Colonic mucosa (tissue), 4 donors: ENCODE results near the gene OTOS. TPM values are rescaled to one million over a fixed set of nuclear protein-coding genes. Genes with fewer than 3 reads are reported as not detected.
A peak's percentile ranks its signal among the peaks of the same experiment; 100 is the strongest.

ENCODE experiments used
- DNase-seq: peaks from one replicate; pipeline ENCODE4 v3.0.0-alpha.2; 2020
- H3K27ac ChIP-seq: fragments of 200-600 bp; one replicate; pipeline ENCODE4 v1.8.0; 2021
- H3K27me3 ChIP-seq: fragments of 200-600 bp; one replicate; pipeline ENCODE4 v1.8.0; 2021
- H3K36me3 ChIP-seq: fragments of 200-600 bp; one replicate; pipeline ENCODE4 v1.8.0; 2021
- H3K4me1 ChIP-seq: fragments of 200-600 bp; one replicate; pipeline ENCODE4 v1.8.0; 2021; ENCODE audit warnings: mild to moderate bottlenecking
- H3K4me3 ChIP-seq: fragments of 200-600 bp; one replicate; pipeline ENCODE4 v1.8.0; 2021
- H3K9ac ChIP-seq, 2 donors: one replicate each; pipeline ENCODE4 v1.7.0; 2013; ENCODE audit warnings: control low read depth in 2 of 2, low read depth in 2 of 2, low read length in 2 of 2
- H3K9me3 ChIP-seq: fragments of 200-600 bp; one replicate; pipeline ENCODE4 v1.8.0; 2021
- intact Hi-C: fragments of 100-400 bp; cut with DNase I; formaldehyde crosslinking; loops from one replicate; pipeline ENCODE4 v1.14.1; 2022
- total RNA-seq, 2 donors: library from RNA; stranded (reverse); fragmentation: NEBNext Ultra II Directional in 1 of 2; extraction: Animal tissue kit (Norgen Biotek cat#: 25700) in 1 of 2; gene quantifications; one replicate each; pipeline ENCODE4 v1.2.1, GENCODE V29; 2021
- TF ChIP-seq, protein P1 (sequence below): fragments of 200-600 bp; IDR thresholded peaks from one replicate; pipeline ENCODE4 v1.8.0; 2022; ENCODE audit warnings: antibody characterized with exemption, mild to moderate bottlenecking
- donor health status: healthy.
- donor health status: DM: no; HTN: no; CAD: no.
- donor health status: DM: no; HTN: no; CAD: no.

OTOS gene
- total RNA-seq, 2 donors from 2014 or later, result not detected

DNA sequence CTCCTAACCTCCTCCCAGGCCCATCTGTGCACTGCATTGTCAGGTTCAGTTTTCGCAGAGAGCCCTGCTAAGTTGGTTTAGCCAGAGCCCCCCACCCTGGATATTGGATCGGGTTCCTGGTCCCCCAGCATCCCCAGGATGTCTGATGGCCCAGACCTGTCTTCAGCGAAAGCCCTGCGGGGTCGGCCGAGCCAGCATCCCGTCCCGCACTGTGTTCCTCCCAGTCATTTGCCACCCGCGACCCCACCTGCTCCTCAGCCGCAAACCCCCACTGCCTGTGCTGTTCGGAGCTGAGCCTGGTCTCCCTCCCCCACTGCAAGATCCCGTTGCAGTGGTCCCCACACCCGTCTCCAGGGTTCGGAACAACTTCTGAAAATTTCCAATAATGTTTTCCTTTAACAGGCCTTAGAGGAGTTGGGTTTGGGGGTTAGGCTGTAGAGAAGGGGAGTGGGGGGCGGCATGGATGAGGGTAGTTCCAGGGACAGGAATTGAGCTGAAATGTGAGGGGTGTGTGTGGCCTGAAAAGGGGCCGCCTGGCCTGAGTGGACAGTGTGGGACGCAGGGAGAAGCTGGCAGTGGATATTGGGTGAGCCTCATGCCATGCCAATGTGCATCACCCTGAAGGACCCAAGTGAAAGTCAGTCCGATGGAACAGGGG, 2.7 kb downstream of the OTOS start:
- Histone ChIP-seq H3K9ac (no peak overlapping the region), H3K4me1 (peaks cover 6% of the 10 kb centered on the region), H3K27me3 (no peaks in the 10 kb centered on the region), H3K9me3 (no peaks in the 10 kb centered on the region), H3K4me3 (no peak overlapping the region), H3K27ac (no peak overlapping the region), H3K36me3 (no peaks in the 10 kb centered on the region)
- DNase-seq, result no peak
- TF ChIP-seq, protein P1, sequence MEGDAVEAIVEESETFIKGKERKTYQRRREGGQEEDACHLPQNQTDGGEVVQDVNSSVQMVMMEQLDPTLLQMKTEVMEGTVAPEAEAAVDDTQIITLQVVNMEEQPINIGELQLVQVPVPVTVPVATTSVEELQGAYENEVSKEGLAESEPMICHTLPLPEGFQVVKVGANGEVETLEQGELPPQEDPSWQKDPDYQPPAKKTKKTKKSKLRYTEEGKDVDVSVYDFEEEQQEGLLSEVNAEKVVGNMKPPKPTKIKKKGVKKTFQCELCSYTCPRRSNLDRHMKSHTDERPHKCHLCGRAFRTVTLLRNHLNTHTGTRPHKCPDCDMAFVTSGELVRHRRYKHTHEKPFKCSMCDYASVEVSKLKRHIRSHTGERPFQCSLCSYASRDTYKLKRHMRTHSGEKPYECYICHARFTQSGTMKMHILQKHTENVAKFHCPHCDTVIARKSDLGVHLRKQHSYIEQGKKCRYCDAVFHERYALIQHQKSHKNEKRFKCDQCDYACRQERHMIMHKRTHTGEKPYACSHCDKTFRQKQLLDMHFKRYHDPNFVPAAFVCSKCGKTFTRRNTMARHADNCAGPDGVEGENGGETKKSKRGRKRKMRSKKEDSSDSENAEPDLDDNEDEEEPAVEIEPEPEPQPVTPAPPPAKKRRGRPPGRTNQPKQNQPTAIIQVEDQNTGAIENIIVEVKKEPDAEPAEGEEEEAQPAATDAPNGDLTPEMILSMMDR, result no peak
- intact Hi-C loops, result no loop called here

DNA sequence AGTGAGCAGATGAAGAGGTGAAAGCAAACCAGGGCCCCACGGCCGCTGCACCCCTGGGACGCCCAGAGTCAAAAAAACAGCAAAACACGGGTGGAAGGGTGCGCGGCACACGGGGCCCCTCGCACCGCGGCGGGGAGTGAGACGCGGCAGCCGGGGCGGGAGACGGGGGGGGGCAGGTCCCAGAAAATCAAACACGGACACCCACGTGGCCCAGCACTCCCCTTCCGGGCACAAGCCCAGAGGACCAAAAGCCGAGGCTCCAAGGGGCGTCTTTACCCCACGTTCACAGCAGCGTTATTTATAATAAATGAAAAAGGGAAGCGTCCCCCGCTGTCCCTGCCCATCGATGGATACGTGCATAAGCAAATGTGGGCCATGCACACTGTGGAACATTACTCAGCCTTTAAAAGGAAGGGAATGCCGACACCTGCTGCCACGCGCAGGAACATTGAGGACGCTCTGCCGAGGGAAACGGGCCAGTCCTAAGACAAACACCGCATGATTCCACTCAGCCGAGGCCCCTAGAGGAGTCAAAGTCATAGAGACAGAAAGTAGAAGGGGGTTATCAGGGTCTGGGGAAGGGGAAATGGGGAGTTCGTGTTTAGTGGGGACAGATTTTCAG, 3.7 kb downstream of the OTOS start:
- peak; percentile 29 for DNase-seq
- Histone ChIP-seq H3K4me3 (peak overlapping the region; percentile 100), H3K36me3 (no peaks in the 10 kb centered on the region), H3K27me3 (no peaks in the 10 kb centered on the region), H3K9me3 (no peaks in the 10 kb centered on the region), H3K4me1 (peaks cover 6% of the 10 kb centered on the region), H3K9ac (peak overlapping the region; percentile 56 to 74), H3K27ac (peak overlapping the region; percentile 6)
- TF ChIP-seq, protein P1, result no peak
- intact Hi-C loops, result no loop called here

DNA sequence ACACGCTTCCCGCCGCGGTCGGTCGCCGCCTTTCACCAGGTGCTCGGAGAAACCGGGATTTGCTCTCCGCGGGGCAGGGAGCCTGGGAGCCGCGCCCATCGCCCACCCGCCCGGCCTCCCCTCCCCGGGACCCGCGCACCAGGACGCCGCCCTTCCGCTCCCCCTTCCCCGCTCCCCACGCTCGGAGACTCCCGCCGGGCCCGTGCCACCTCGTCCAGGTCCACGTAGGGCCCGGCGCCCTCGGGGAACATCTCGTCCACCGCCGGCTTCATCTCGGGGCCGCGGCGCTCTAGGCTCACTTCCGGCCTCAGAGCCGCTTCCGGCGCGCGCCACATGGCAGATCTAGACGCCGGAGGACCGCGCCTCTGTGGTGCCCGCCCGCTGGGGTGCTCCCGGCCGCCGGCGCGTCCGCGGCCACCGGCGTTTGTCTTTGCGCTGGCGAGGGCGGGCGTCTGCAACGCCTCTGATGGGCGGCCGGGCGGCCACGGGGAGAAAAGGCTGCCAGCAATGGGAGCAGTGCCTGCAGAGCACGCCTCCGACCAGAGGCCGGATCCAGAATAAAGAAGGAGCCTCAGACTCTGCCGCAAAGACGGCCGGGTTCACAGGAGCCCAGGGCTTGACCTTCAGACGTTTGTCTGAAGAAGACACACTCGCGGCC, 4.3 kb downstream of the OTOS start, which contains the start of gene COPS9:
TSS of gene COPS9 (minus strand) at position 293 of the 658 bp plus-strand sequence. CDS start at position 272, 21 bp downstream.
- H3K27me3 ChIP-seq, result no peaks in the 10 kb centered on the region
- peaks cover 6% of the 10 kb centered on the region for H3K4me1 ChIP-seq
- H3K9ac ChIP-seq, result peak within 1 kb of the TSS; percentile 86 to 96
- TF ChIP-seq, protein P1, result no peak
- peaks cover 3% of the 10 kb centered on the region for H3K36me3 ChIP-seq
- intact Hi-C loops, result no loop called here
- no peaks in the 10 kb centered on the region for H3K9me3 ChIP-seq
- H3K4me3 ChIP-seq, result peak within 1 kb of the TSS; percentile 100
- H3K27ac ChIP-seq, result peak within 1 kb of the TSS; percentile 6
- DNase-seq, result peak; percentile 86

DNA sequence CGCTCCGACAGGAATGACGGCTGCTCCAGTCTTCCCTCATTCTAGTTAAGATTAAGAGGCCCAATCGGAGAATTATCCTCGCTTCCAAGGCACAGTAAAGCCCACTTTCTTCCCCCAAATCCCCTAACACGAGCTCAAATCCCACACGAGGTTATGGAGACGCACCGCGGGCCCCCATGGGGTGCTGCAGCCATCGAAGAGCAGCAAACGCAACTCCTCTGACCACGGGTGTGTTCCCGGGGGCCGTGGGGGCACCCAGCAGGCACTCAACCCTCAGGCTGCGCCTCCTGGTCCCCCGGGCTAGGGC, 4.8 kb downstream of the OTOS start:
- Histone ChIP-seq H3K36me3 (peaks cover 3% of the 10 kb centered on the region), H3K27ac (no peak overlapping the region), H3K9ac (peak overlapping the region; percentile 86 to 96), H3K27me3 (no peaks in the 10 kb centered on the region), H3K4me3 (peak overlapping the region; percentile 100), H3K4me1 (peaks cover 6% of the 10 kb centered on the region), H3K9me3 (no peaks in the 10 kb centered on the region)
- no peak for DNase-seq
- TF ChIP-seq, protein P1, result no peak
- intact Hi-C loops, result no loop called here

DNA sequence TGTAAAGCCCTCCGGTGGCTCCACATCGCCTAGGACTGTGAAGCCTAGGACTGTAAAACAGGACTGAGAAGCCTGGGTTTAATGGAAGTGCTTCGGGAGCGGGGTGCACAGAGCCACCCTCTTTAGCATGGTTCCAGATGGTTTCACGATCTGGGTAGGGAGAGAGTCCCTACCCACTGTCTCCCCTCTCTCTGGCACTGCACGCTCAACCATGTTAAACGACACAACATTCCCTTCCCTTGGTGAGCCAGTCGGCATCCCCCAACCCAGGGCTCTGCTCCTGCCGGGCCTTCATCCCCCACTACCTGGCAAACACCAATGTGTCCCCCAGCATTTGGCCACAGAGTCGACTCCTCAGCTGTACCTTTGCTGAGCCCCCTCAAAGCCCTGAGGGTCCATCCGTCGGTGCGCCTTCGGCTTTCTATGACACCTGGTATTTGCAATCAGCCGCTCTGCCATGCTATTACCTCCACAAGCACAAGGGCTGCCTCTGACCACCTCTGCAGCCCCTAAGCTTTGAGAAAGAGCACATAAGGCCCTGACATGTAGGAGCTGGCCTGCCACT, 5.4 kb downstream of the OTOS start:
- Histone ChIP-seq H3K4me1 (peaks cover 6% of the 10 kb centered on the region), H3K36me3 (peaks cover 3% of the 10 kb centered on the region), H3K9ac (peak overlapping the region; percentile 86 to 96), H3K4me3 (peak overlapping the region; percentile 100), H3K27ac (no peak overlapping the region), H3K9me3 (no peaks in the 10 kb centered on the region), H3K27me3 (no peaks in the 10 kb centered on the region)
- TF ChIP-seq, protein P1, result no peak
- no peak for DNase-seq
- intact Hi-C loops, result no loop called here
